Activated T-helper 9 cell treated with anti-CD3 and anti-CD28 coated beads, Interleukin-2, amount 50 U/mL, for 16 hours (primary cell): ENCODE results near the gene WDR82.

Experiments
- DNase-seq: peaks from one replicate; pipeline ENCODE4 v3.0.0-alpha.2; 2020; ENCODE audit warnings: low read depth

Gene WDR82

DNA sequence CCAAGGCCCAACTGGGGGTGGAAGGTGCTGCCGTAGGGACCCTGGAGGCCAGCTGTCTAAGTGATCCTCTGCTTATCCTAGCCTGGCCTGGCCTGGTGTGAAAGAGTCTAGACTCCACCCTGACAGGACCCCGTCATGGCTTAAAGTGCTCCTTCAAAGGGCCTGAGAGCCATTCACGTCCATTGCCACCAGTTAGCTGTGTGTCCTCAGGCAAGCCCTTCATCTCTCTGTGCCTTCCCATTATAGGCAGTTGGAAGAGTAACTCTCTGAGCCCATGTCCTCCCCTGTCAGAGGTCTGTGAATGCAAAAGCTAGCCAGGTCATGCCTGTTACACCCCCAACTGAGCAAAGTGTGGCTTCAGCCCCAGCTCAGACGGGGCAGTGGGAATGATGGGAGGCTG lies 28.5 kb upstream of the WDR82 start:
- no peak for DNase-seq

DNA sequence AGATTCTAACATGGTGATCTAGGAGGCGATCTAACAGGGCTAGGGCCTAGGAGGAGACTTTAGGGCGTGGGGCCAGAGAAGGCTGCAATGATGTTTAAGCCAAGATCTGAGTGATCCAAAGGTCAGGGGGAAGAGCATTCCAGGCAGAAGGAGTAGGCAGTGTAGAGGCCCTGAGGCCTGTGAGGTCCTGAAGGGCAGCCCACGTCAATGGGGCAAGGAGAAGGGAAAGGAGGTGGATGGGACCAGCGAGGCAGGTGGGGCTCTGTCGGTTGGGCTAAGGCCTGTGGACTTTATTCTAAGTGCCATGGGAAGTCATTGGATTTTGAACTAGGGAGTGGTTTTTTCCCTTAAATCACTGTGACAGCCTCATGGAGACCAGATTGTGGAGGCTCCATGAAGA lies 27.5 kb upstream of the WDR82 start:
- no peak for DNase-seq

DNA sequence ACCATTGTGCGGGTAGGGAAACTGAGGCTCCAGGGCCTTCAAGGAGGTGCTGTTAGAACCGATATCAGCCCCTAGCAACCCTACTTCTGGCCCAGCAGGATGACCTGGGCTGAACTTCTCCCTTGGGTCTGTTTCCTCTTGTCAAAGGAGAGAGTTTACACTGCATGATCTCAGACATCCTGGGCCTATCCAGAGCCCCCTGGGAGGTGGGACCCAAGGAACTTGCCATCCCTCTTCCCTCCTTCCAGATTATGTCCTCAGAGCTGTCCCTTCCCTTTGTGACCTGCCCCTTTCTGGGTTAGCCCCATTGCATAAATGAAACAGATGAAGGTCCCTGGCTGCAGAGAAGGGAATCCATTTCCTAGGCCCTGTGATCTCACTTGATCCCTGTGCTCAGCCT lies 25.4 kb upstream of the WDR82 start:
- DNase-seq, result no peak

DNA sequence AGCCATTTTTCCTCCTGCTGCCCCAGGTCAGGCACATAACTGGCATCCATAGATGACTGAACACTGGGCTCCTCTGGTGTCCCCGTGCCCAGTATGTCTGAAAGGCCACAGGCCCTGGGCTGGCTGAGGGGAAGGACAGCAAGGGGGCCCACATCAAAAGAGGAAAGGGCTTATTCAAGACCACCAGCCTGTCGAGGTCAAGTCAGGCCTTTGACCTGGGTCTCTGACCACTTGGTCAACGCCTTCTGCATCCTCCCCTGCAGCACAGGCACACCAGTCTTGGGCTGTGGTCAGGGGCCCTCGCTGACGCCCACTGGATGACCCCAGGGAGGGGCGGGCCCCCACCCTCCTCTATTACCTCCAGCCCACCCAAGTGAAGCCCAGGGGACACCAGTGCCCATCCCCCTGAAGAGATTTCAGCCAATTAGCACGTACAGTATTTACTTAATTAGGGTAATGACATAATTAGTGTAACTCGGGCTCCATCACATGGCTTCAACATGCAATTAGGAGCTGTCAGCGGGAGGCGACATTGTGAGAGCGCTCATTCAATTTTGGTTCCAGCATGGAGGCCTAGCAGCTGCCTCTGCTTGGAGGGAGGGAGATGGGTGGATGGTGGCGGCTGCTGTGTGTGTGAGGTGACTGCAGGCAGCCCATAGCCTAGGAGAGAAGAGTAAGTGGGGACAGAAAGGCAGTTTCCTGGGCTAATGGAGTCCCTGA lies 24.1 kb upstream of the WDR82 start:
- DNase-seq, result no peak

DNA sequence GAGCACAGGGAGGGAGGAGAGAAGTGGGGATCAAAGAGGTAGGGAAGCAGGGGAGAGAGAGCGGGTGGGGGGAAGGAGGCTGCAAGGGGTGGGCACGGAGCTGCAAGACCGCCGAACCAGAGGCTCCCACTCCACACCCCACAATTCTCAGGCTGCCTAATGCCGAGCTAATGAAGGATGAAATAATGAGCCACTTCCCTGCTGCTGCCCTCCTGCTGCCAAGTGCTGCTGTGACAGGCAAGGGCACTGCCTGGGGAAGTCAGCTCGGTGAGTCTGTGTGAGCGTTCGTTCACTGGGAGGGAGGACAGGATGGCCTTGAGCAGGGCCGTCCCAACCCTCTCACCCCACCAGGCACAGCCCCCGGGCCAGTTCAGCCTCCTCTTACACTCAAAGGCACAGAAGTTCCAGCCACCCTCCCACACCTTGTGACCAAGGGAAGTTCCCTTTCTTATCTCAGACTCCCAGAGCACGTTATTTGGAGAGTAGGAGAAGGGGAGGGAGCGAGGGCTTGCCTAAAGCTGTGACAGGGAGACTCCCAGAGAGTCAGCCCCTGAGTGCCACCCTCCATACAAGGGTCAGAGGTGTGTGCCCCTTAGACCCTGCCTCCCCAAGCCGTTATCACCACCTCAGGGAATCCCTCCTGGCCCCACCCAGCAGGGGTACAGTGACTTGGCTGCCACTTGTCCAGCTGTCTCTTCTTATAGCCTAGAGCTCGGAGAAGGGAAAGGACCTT lies 21.6 kb upstream of the WDR82 start:
- no peak for DNase-seq

DNA sequence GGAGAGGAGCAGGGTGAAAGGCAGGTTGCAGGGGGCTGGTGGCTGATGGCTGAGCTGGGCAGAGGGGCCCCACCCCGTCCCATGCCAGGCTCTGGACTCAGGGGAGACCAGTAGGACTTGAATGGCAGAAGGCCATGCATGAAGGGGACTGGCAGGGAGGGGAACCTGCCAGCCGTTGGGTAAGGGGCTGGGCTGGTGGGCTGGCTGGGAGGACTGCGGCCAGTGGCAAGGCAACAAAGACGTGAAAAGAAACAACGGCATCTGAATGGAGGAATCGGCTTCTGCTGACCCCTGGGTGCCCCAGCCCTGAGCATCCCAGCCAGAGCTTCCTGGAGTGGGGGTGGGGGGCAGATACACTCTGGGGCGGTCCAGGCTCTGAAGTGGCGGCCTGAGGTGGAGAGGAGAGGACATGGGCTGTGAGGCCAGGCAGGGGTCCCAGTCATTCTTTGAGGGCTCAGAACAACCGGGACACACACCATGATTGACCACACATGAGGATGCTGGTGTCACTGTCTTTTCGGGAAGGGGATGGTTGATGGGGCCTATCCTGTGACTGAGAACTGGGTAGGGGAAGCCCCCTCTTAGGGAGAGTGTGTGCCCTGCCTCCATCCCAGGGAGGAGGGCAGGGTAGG lies 20.9 kb upstream of the WDR82 start:
- DNase-seq, result no peak

DNA sequence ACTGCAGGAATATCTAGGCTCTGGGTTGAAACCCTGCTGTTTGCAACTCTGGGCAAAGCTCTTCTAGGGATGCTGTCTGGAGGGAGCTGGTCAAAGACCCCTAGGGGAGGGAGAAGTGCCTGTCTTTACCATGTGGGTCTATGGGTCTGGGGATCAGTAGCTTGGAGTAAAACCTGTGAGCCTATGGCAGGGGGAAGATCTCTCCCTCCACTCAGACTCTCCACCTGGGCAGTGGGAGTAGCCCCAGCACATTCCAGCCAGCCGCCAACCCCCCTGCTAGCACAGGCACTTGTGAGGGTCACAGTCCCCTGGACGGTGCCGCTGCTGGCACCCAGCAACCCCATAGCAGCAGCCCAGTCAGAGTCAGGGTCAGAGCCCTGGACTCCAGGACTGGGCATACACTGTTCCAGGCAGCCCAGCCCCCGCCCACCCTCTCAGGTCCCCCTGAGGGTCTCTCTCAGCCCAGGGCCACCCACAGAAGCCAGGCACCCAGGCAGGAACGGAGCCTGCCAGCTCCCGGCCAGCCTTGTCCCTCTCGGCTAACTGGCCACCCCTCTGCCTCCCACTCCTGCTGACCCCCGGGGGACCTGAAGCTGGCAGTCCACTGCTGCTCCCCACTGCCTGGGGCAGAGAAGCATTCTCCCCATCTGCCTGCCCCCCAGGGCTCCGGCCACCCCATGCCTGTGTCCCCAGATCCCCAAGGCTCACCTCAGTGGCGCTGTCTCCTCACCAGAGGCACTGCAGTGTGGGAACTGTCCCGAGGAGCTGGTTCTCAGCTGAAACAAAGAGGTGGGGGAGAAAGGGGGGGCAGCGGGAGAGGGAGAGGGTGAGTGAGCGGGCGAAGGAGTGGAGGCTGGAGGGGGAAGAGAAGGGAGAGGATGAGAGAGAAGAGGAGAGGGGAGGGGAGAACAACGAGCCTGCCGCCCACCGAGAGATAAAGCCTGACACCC lies 20.0 kb upstream of the WDR82 start:
- DNase-seq, result no peak

DNA sequence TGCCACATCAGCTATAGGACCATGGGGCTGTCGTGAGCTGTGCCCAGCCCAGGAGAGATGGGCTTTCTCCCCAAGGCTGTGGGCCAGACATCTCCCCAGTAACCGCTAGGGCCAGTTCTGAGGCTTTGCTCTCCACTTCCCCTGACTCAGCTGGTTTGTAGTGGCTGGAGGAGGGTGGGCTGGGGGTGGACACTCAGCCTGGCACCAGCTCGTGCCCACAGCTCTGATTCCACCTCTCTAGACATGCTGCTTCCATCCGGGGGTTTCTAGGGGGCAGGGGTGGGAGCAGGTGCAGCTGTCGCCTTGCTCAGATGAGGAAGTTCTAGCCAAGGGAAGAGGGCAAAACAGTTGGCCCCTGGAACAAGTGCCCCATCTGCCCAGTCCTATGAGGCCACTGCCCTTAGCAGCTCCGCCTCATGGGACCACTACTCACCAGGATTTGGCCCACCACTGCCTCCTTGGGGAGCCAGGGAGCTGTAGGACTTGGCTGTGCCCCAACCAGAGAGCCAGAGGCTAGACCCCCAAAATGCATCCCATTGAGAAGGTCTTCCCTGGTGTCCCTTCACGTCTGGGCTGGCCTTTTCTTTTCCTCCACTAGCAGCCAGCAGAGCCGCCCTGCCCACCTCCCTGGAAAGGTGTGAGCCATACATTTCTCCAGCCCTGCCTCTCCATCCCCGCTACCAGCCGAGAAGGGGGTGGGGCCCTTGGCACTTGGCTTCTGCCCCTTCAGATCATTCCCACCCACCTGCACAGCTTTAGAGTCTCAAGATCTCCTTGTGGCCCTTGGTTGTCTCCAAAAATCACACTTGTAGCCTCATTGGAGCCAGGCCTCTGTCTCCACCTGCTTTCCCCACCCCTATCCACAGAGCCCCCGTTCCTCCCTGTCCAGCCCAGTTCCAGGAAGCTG lies 19.0 kb upstream of the WDR82 start:
- DNase-seq, result no peak

DNA sequence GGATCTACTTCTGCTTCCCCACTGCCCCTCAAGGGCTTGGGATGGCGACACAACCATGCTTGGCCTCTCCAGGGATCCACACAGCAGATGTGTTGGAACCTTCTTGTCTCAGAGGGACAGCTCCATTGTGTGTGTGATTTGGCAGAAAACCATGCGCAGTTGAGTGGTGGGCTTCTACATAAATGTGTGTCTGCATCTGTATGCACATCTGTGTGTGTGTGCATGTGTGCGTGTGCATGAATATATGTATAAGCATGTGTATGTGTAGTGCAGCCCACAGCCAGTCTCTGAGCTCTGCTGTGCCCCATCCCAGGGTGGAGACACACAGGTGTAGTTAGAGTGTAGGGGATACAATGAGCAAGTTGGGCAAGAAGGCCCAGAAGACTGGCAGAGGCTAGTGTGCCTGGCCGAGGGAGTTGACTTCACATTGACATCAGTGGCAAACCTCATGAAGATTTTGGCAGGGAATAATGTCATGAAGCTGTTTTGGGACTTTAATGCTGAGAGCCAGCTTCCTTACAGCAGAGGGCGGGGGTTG lies 17.3 kb upstream of the WDR82 start:
- no peak for DNase-seq

DNA sequence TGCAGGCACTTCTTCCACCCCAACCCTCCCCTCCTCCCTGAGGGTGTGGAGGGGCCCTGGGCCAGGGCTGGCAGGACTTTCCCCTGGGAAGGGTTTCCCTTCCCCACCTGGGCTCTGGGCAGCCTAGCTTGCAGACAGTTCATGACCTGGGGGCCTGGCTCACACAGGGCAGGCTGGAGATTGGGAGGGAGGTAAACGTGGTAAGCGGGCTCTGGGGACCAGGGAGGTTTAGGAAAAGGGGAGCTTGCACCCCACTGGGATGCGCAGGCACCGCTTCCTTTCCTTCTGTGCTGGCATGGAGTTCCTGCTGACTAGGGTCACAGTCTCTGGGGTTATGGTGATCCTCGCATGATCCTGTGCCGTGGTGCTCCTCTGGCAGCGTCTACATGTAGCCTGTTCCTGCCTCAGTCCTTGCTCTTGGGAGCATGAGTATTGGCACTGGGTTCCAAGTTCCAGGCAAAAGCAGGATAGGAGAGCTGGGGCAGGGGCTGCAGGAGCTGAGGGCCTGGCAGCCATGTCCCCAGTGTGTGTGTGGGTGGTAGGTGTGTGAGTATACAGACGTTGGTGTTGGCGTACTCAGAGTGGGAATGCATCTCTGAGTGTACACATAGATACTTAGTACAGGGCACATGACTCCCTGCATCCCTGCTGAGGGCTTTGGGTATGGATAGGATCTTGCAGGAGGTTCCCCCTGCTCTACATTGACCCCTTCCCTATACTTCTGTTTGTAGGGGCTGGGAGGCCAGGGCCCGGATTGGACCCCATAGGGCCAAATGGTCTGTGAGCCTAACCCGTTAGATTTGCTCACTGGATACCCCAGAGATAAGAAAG lies 16.1 kb upstream of the WDR82 start:
- no peak for DNase-seq

DNA sequence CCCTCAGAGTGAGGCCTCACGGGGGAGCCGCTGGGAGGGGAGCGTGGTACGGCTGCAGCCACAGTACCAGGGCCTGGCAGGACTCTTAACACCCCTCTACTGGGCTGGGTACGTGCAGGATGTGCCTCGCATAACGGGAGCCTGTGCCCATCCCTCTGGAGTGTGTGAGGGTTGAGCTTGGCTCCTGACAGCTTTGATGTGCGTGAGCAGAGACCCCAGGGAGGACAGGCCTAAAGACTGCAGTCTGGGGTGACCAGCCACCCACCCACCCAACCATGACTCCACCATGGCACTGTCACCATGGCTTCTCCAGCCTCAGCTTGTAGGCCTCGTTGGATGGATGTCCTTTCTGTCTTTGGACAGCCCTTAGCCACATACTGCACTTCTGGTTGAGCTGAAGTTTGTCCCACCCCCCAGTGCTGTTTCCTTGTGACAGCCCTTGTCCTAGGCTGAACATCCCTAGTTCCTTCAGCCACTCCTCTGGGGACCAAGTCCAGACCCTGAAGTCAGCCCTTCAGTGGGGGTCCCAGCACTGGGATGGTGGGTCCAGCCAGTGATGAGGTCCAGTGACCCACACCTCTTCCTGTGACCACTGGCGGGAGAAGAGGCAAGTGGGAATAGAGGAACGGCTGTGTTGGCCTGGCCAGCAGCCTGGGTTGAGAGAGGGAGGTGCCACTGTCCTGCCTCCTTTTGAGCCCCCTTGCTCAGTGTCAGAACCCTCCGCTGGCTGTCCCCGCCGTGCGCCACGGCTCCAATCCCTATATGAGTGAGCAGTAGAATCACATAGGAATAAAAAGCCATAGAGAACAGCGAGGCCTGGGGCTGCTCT lies 15.3 kb upstream of the WDR82 start:
- no peak for DNase-seq

DNA sequence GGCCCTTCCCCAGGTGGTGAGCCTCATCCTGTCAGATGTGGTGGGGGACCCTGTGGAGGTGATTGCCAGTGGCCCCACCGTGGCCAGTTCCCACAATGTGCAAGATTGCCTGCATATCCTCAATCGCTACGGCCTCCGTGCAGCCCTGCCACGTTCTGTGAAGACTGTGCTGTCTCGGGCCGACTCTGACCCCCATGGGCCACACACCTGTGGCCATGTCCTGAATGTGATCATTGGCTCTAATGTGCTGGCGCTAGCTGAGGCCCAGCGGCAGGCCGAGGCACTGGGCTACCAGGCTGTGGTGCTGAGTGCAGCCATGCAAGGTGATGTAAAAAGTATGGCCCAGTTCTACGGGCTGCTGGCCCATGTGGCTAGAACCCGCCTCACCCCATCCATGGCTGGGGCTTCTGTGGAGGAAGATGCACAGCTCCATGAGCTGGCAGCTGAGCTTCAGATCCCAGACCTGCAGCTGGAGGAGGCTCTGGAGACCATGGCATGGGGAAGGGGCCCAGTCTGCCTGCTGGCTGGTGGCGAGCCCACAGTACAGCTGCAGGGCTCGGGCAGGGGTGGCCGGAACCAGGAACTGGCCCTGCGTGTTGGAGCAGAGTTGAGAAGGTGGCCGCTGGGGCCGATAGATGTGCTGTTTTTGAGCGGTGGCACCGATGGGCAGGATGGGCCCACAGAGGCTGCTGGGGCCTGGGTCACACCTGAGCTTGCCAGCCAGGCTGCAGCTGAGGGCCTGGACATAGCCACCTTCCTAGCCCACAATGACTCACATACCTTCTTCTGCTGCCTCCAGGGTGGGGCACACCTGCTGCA lies 14.0 kb upstream of the WDR82 start:
- DNase-seq, result no peak

DNA sequence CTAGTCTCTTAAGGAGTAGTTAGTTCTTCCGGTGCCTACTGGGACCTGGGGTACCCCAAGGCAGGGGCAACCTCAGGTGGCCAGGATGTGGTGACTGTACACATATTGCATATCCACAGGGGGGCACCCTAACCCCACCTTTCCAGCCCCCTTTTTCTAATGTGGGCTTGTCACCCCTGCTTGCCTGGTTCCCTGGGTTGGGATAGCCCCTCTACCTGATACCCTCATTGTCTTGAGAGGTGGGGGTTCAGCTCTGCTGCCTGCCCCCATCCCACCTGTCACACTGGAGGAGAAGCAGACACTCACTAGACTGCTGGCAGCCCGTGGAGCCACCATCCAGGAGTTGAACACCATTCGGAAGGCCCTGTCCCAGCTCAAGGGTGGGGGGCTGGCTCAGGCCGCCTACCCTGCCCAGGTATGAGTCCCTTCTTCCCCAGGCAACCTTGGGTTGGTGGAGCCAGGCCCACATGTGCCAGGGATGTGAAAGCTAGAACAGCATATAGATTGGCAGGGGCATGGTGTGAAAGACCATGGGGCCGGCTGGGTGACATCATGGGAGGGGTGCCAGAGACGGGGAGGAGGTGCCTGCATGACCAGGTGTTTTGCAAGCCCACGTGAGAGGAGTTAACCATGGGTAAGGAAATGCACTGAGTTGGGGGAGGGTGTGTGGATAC lies 13.2 kb upstream of the WDR82 start:
- DNase-seq, result no peak

DNA sequence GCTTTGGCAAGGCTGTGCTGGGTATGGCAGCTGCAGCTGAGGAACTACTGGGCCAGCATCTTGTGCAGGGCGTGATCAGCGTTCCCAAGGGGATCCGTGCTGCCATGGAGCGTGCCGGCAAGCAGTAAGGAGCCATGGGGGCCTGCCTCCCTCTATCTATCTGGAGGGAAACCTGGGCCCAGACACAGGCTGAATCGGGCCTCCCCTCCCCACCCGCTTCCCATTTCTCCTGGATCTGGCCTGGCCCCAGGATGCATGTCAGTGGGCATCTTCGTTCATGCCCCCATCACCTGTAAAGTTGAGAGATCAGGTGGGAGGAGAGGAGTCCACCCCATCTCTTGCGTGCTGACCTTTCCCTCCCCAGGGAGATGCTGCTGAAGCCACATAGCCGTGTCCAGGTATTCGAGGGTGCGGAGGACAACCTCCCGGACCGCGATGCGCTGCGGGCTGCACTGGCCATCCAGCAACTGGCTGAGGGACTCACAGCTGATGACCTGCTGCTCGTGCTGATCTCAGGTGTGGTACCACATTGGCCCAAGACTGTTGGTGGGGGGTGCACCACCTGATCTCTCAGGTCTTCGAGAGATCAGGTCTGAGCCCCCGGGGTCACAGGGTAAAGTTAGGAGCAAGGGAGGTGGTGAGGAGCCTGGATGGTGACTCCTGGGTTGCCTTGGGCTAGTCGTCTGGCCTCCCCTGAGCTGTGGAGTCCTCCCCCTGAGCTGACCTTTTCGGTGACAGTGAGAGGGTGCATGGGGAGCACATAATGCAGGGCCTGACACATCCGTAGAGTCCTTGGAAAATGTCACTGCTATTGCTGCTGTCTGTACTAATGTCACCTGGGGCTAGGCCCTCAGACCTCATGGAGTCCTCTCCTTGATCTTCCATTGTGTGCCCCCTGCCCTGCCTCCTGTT lies 12.4 kb upstream of the WDR82 start:
- DNase-seq, result no peak

DNA sequence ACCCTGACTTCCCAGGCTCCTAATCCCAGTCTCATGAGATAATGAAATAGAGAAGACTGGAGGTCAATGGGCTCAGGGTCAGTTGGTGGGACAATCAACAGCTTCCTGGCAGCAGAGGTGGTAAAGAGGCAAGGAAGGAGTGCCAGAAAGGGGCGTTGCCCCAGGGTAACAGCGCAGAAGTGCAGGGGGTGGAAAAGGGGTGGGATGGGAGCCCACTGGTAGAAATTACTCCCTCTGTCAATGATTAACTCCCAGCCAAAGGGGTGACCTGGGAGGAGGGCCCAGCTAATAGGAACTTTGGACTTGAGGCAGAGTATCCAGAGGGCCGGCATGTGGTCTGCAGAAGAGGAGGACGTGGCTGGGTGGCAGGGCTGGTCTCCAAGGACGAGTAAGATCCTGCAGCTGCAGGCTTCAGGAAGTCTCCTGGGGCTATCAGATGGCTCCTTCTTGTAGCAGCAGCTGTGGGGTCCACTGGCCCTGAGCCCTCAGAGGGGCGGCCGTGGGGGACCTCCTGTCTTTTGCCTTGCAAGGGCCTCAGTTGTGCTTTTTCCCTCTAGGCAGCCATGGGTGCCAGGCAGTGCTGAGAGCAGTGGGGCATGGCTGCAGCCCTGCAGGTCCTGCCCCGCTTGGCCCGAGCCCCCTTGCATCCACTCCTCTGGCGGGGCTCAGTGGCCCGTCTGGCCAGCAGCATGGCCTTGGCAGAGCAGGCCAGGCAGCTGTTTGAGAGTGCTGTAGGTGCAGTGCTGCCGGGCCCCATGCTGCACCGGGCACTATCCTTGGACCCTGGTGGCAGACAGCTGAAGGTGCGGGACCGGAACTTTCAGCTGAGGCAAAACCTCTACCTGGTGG lies 11.5 kb upstream of the WDR82 start:
- no peak for DNase-seq

DNA sequence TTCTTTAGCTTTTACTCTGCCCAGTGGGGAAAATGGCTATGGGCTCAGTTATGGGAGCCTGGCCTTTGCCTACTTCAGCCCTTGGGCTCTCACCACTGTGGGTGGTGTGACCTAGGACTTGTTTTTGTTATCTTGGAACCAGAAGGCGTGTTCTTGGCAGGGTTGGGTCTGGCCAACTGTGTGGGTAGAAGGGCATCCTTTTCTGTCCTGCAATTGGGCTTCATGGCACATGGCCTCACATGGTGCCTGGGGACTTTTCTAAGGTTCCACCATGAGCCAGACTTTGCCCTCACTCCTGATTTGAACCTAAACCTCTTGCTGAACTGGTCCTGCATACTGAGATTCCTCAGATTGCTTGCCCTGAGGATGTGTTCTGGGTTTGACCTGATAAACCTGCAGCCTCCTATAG lies 10.9 kb upstream of the WDR82 start:
- no peak for DNase-seq
